GM18526 (cell line): ENCODE measurements around the gene HERPUD1.

Experiments used
- POLR2A ChIP-seq: IDR thresholded peaks from 3 replicates; pipeline ENCODE4 v1.6.1; 2011; ENCODE audit not compliant: insufficient read length; ENCODE audit errors: extremely low read depth

The HERPUD1 gene

GRCh38 chr16:56943761-56944375, 11.9 kb downstream of the HERPUD1 start:
- TF ChIP-seq POLR2A: no peak

GRCh38 chr16:56944954-56945839, 13.3 kb downstream of the HERPUD1 start:
- no peak for TF ChIP-seq POLR2A

DNA sequence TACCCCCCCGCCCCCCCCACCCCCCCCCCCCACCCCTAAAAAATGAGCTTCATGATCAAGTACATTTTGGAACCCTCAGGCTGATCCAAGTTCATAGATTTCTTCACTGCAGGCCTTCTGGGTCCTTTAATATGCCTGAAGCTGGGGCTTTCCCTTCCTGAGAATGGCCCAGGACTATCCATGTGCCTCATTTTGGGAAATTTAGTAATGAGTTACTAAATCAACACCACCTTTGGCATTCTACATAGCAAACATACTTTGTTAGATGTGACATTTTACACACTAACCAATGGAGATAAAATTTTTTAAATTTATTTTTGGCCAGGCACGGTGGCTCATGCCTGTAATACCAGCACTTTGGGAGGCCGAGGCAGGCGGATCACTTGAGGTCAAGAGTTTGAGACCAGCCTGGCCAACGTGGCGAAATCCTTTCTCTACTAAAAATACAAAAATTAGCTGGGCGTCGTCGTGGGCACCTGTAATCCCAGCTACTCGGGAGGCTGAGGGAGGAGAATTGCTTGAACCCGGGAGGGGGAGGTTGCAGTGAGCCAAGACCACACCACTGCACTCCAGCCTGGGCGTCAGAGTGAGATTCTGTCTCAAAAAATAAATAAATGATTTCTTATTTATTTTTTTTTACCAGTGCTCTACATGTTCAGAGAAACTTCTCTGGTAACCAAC, 14.0 kb downstream of the HERPUD1 start:
- TF ChIP-seq POLR2A: no peak

GRCh38 chr16:56946767-56947603, 15.0 kb downstream of the HERPUD1 start:
- peak; percentile 41 for TF ChIP-seq POLR2A

GRCh38 chr16:56947604-56947995, 15.7 kb downstream of the HERPUD1 start:
- no peak for TF ChIP-seq POLR2A

- no peak for TF ChIP-seq POLR2A
Measured at GRCh38 chr16:56948234-56948633, 16.3 kb downstream of the HERPUD1 start.

GRCh38 chr16:56950051-56950450, 18.1 kb downstream of the HERPUD1 start:
- TF ChIP-seq POLR2A: no peak

- TF ChIP-seq POLR2A: no peak
Measured at GRCh38 chr16:56950455-56950854, 18.5 kb downstream of the HERPUD1 start.

GRCh38 chr16:56950881-56951771, 19.2 kb downstream of the HERPUD1 start:
- no peak for TF ChIP-seq POLR2A

- no peak for TF ChIP-seq POLR2A
Measured at GRCh38 chr16:56953006-56953405, 21.1 kb downstream of the HERPUD1 start.

GRCh38 chr16:56956076-56956475, 24.1 kb downstream of the HERPUD1 start:
- no peak for TF ChIP-seq POLR2A

- no peak for TF ChIP-seq POLR2A
Measured at GRCh38 chr16:56956756-56957155, 24.8 kb downstream of the HERPUD1 start.

GRCh38 chr16:56960681-56961281, 28.8 kb downstream of the HERPUD1 start:
- no peak for TF ChIP-seq POLR2A

DNA sequence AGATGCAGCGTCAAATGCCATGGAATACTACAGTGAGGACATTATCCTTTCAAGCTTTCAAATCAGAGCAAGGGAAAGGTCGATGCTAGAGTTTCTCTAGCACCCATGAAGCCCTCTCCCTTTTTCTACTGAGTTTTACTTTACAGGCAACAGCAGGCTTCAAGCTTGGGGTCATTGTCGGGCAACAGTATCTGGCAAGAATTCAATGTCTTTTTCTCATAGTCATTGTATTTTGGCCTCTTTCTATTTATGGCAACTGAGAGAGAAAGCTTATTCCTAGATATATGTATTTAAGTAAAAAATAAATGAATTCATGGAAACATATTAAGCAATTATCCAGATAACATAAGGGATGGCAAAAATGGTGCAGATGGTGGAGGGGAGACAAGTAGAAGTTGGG, 29.4 kb downstream of the HERPUD1 start:
- TF ChIP-seq POLR2A: no peak
